Fibroblast of pulmonary artery (primary cell): Measurements from ENCODE around the gene CFAP99.

Experiments
- DNase-seq: peaks from one replicate; pipeline ENCODE4 v3.0.0-alpha.2; 2010; ENCODE audit warnings: low read depth
- H3K4me3 ChIP-seq: replicated peaks from 2 replicates; pipeline ENCODE4 v1.5.1; 2011; ENCODE audit warnings: low read depth, mild to moderate bottlenecking, control low read depth, low read length, moderate library complexity
- TF ChIP-seq, protein P1 (sequence below): IDR thresholded peaks from 2 replicates; pipeline ENCODE4 v1.5.1; 2011; ENCODE audit warnings: mild to moderate bottlenecking, control low read depth, low read length, inconsistent platforms; ENCODE audit errors: missing control alignments

The CFAP99 gene

DNA sequence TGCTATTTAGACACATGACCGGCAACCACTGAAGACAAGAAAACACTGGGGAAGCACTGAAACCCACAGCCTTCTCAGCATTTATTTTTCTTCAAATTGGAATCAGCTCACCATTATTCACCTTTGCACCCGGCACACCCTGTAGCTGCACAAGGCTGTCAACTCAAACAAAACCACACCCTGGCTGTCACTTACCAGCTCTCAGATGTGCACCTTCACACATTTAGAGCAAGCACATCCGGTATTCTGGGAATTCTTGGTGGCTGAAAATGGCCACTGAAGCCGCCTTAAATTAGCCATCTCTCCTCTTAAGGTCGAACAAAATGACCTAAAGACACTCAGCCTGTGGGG is 6.2 kb upstream of the CFAP99 start:
- no peak for DNase-seq
- peak overlapping the region; percentile 42 for H3K4me3 ChIP-seq
- TF ChIP-seq, protein P1, sequence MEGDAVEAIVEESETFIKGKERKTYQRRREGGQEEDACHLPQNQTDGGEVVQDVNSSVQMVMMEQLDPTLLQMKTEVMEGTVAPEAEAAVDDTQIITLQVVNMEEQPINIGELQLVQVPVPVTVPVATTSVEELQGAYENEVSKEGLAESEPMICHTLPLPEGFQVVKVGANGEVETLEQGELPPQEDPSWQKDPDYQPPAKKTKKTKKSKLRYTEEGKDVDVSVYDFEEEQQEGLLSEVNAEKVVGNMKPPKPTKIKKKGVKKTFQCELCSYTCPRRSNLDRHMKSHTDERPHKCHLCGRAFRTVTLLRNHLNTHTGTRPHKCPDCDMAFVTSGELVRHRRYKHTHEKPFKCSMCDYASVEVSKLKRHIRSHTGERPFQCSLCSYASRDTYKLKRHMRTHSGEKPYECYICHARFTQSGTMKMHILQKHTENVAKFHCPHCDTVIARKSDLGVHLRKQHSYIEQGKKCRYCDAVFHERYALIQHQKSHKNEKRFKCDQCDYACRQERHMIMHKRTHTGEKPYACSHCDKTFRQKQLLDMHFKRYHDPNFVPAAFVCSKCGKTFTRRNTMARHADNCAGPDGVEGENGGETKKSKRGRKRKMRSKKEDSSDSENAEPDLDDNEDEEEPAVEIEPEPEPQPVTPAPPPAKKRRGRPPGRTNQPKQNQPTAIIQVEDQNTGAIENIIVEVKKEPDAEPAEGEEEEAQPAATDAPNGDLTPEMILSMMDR = no peak

DNA sequence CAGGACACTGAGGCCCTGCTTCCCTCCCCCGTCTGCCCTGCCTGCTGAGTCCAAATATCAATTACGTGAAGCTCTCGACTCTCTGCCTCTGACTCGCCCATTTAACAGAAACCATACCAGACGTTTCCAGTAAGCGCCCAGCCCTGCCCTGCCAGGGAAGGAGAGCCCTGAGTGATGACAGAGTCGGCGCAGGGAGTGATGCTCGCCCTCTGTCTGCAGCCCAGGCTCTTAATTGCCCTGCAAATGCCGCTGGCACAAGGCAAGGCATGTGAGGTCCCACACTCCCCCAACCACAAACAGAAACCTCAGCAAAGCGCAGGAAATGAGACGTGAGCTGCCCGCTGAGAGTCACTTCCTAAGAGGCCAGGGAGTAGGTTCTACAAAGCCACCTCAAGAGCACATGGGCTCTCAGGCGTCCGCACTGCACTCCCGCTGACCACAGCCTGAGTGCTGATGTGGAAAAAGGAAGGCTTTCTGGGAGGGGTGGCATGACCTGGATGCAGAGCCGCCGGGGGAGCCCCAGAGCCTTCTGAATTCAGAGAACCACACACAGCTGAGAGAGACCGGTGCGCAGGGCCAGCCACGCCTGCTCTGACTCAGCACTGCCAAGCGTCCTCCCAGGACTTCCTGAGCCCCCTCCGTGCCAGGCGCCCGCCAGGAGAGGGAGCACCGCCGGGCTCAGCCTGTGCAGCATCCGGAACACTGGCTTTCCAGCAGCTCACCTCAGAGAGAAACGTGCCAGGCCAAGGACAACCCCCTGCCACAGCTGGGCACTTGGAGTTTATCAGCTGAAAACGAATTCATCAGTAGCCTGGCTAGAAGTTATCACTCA is 5.7 kb upstream of the CFAP99 start:
- peak overlapping the region; percentile 42 for H3K4me3 ChIP-seq
- TF ChIP-seq, protein P1 = peak; percentile 44
- peak; percentile 92 for DNase-seq

DNA sequence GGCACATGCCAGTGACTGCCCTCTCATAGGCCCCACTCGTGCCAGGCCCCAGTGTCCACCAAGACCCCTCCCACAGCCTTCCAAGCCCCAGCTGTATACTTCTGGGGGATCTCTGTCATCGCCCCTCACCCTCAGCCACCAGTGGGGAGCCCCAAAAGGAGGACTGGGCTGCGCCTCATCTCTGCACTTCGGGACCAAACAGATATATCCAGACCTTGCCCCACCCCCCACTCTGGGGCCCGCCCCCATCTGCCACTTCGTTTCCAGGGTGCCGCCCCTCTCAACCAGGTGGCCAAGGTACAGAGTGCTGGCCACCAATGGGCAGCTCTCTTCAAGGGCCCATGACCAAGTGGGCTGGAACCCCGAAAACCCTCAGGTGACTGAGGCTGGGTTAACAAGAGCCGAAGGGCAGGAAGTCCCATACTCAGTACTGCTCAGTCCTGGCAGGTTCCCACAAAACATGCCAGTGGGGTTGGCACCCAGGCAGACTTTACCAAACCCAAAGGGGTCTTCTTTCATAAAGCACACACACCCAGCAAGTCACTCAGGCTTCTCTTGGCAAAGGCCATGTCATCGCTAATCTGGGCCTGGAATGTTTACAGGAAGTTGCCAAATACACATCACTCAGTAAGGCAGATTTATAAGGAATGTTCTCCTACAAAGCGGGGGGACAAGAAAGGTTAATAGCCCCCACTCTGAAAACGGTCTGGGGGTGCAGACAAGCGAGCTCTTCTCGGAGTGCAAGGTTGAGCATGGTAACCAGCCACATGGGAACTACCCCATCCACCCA is 4.7 kb upstream of the CFAP99 start:
- peak overlapping the region; percentile 22 for H3K4me3 ChIP-seq
- TF ChIP-seq, protein P1 = no peak
- DNase-seq = peak; percentile 66

DNA sequence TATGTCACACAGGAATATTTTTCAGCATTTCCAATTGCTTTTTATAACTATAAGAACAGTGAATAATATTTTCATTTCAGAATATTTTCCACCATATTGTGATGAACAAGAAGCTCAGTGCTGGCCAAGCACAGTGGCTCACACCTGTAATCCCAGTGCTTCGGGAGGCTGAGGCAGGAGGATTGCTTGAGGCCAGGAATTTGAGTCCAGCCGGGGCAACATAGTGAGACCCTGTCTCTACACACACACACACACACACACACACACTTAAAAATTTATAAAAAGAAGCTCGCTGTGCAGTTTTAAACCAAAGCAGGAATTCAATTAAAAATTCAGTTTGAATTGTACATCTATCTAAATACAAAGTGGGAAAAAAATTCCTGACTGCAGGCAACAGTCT is 3.5 kb upstream of the CFAP99 start:
- no peak for DNase-seq

DNA sequence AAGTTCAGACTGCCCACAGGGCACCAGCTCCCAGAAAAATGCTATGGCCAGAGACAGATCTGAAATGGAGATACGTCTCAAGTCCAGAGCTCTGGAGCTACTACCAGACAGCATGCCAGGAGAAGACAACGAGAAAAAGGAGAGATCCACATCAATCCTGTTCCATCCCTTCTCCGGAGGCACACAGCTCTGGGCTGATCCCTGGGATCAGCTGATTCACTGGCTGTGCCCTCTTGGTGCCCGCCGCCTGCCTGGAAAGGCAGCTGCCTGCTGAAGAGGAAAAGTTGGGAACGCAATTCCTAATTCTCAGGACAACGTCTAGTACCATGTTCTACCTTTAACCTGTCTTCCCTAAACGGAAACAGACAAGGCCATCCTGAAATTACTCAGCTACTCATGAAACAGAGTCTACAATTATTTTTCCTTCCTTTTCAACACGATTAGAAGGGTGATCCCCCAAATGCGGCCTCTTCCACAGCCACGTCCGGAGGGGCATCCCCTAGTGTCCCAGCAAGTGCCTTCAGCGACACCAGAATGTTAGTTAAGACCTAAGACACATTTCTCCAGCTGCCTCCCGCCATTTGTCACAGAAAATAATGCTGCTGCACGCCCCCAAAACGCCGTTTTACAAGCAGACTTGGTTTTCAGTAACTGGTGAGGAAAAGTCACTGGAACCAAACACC is 2.7 kb upstream of the CFAP99 start:
- TF ChIP-seq, protein P1 = no peak
- peak overlapping the region; percentile 53 for H3K4me3 ChIP-seq
- no peak for DNase-seq

More for the DNA sequence above, 3.5 kb upstream of the CFAP99 start:
- no peak overlapping the region for H3K4me3 ChIP-seq
- TF ChIP-seq, protein P1 = no peak

DNA sequence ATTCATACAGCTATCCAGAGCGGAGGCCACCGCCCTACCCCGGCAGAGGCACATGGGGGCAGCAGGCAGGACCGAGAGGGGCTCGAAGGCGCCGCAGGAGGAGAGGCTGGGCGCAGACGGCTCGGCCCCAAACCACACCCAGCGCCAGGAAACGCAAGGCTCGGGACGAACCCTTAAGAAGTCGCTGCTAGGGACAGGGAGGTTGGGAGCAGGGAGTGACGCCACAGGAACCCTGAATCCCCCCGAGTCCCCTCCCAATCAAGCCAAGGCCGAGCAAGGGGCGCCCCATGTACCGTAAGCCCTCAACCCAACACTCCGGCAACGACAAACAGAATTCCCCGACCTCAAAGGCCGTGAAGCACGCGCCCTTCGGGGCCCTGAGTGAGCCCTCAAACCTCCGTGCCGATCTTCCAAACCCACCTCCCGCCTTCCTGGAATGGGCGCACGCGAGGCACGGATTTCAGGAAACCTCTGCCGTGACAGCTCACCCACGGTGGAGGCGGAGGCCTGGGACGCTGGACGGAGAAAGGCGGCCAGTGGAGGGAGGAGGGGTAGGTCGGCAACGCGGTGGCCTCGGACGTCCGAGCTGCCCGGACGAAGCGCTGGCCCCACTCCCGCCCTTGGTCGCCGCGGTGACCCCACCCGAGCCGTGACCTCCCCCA is 2.1 kb upstream of the CFAP99 start:
- DNase-seq = peak; percentile 23
- TF ChIP-seq, protein P1 = no peak
- H3K4me3 ChIP-seq = peak overlapping the region; percentile 53
